K562 (cell line): ENCODE data around the gene CTNNA3. TPM values are rescaled to one million over a fixed set of nuclear protein-coding genes. Genes with fewer than 3 reads are reported as not detected.

Experiments
- ATAC-seq: fragments of 200-7000 bp; cut with Tn5 transposase; 3 replicates; pipeline ENCODE4 v1.9.1; 2020; ENCODE audit warnings: moderate library complexity
- BruUV-seq: library from RNA; stranded (reverse); fragments of 400-500 nt; replicated peaks from 2 replicates; lab custom pipeline; 2021; lab: Mats Ljungman, UMichigan
- CTCF ChIA-PET: fragments of 300-600 bp; formaldehyde crosslinking; extraction: SDS; loops from one replicate; lab custom pipeline; 2021; ENCODE audit warnings: low intra/inter-chr PET ratio; lab: Yijun Ruan, JAX
- POLR2A ChIA-PET: fragments of 300-600, 350-650 bp; sonication (Branson Sonifier 250); formaldehyde crosslinking; extraction: SDS; loops from one replicate; lab custom pipeline; 2021; ENCODE audit warnings: antibody characterized with exemption, inconsistent platforms; lab: Yijun Ruan, JAX
- DNase-seq, 4 experiments: peaks; one replicate each; pipeline versions ENCODE4 v3.0.0 to v3.0.0-alpha.2; 2011 to 2018; ENCODE audit warnings: low spot score in 3 of 4, mixed read lengths in 3 of 4; ENCODE audit errors: extremely low read depth in 1 of 4
- FAIRE-seq: peaks from 2 replicates; lab custom pipeline; 2011; peaks lifted over from hg19 to GRCh38; lab: Jason Lieb, UNC
- H2AFZ ChIP-seq: 2 replicates; pipeline ENCODE4 v1.6.0; 2011; ENCODE audit warnings: low read depth, low read length, control low read depth, inconsistent platforms
- H3K27ac ChIP-seq: fragments of 200-600 bp; 3 replicates; pipeline ENCODE4 v1.8.0; 2011; ENCODE audit warnings: low read depth, mild to moderate bottlenecking, control low read depth, inconsistent platforms, low read length, moderate library complexity, mixed read lengths; ENCODE audit errors: extremely low read depth
- H3K27me3 ChIP-seq, 2 experiments: fragments of 300-600 bp in 1 of 2; 2 replicates in 1 of 2; 3 replicates in 1 of 2; pipeline versions ENCODE4 v1.6.0 to v1.8.0; 2011; ENCODE audit warnings: inconsistent platforms in 2 of 2, low read length in 2 of 2, mild to moderate bottlenecking in 1 of 2, mixed read lengths in 1 of 2, moderate library complexity in 1 of 2; ENCODE audit not compliant: control insufficient read depth in 2 of 2, insufficient read depth in 2 of 2
- H3K36me3 ChIP-seq: fragments of 300-600 bp; 3 replicates; pipeline ENCODE4 v1.8.0; 2011; ENCODE audit warnings: mild to moderate bottlenecking, low read length, inconsistent platforms; ENCODE audit not compliant: control insufficient read depth, insufficient read depth
- H3K4me1 ChIP-seq, 2 experiments: fragments of 200-600 bp in 1 of 2; replicated peaks in 1 of 2; 2 replicates in 1 of 2; 3 replicates in 1 of 2; pipeline versions ENCODE4 v1.5.1 to v1.8.0; 2011; ENCODE audit warnings: inconsistent platforms in 2 of 2, low read length in 2 of 2, mild to moderate bottlenecking in 1 of 2, mixed read lengths in 1 of 2, moderate library complexity in 1 of 2; ENCODE audit not compliant: control insufficient read depth in 2 of 2, insufficient read depth in 2 of 2
- H3K4me2 ChIP-seq: 2 replicates; pipeline ENCODE4 v1.6.1; 2011; ENCODE audit warnings: low read length, control low read depth, inconsistent platforms, mixed read lengths; ENCODE audit not compliant: insufficient read depth
- H3K4me3 ChIP-seq: fragments of 200-600 bp; sonication (generic), shearing (Covaris generic); 2 replicates; pipeline ENCODE4 v1.5.1; 2016; ENCODE audit warnings: control low read depth, inconsistent platforms
- H3K79me2 ChIP-seq: fragments of 200-600 bp; 3 replicates; pipeline ENCODE4 v1.8.0; 2011; ENCODE audit warnings: low read length, inconsistent platforms; ENCODE audit not compliant: control insufficient read depth, insufficient read depth
- H3K9ac ChIP-seq, 2 experiments: 2 replicates each; pipeline versions ENCODE4 v1.6.0 to v1.6.1; 2011; ENCODE audit warnings: low read depth in 2 of 2, low read length in 2 of 2, control low read depth in 1 of 2, inconsistent platforms in 1 of 2, mild to moderate bottlenecking in 1 of 2, mixed read lengths in 1 of 2; ENCODE audit not compliant: insufficient read depth in 1 of 2
- H3K9me1 ChIP-seq: one replicate; pipeline ENCODE4 v1.6.0; 2011; ENCODE audit warnings: inconsistent platforms, mild to moderate bottlenecking, low read length, moderate library complexity; ENCODE audit not compliant: control insufficient read depth, insufficient read depth
- H3K9me3 ChIP-seq: replicated peaks from 2 replicates; pipeline ENCODE4 v1.5.1; 2011; ENCODE audit warnings: low read depth, low read length, inconsistent platforms; ENCODE audit not compliant: control insufficient read depth, insufficient read depth
- H4K20me1 ChIP-seq: replicated peaks from 2 replicates; pipeline ENCODE4 v1.6.1; 2011; ENCODE audit warnings: low read length, inconsistent platforms, mixed read lengths; ENCODE audit not compliant: control insufficient read depth, insufficient read depth
- ARID2 ChIP-seq: fragments of 450-650 bp; IDR thresholded peaks from 2 replicates; pipeline ENCODE4 v1.6.1; 2017; ENCODE audit warnings: antibody characterized with exemption, mild to moderate bottlenecking
- BRD9 ChIP-seq: fragments of 450-650 bp; IDR thresholded peaks from 2 replicates; pipeline ENCODE4 v1.6.1; 2018; ENCODE audit warnings: low read depth; ENCODE audit not compliant: partially characterized antibody
- CBX8 ChIP-seq: fragments of 200-600 bp; sonication (generic); IDR thresholded peaks from 2 replicates; pipeline ENCODE4 v1.6.1; 2012; ENCODE audit warnings: borderline replicate concordance, mixed run types, low read depth, mild to moderate bottlenecking, moderate library complexity, mixed read lengths, low read length, control low read depth, inconsistent platforms; ENCODE audit not compliant: poor library complexity, severe bottlenecking; ENCODE audit errors: extremely low read depth
- CCAR2 ChIP-seq: fragments of 200-400 bp; formaldehyde crosslinking; IDR thresholded peaks from 2 replicates; pipeline ENCODE4 v1.6.1; 2017; ENCODE audit warnings: mild to moderate bottlenecking, low read depth, low read length
- ETV6 ChIP-seq, 3 experiments: fragments of 150-350 bp in 1 of 3; sonication (generic) in 1 of 3; formaldehyde crosslinking in 1 of 3; IDR thresholded peaks; 2 replicates each; pipeline versions ENCODE4 v1.6.1 to v1.8.0; 2014 to 2022; ENCODE audit warnings: borderline replicate concordance in 2 of 3, low read depth in 2 of 3, antibody characterized with exemption in 1 of 3, low read length in 1 of 3, mild to moderate bottlenecking in 1 of 3, missing genetic modification reagents in 1 of 3
- FOS ChIP-seq: IDR thresholded peaks from 3 replicates; pipeline ENCODE4 v1.6.1; 2011; ENCODE audit not compliant: insufficient read length; ENCODE audit errors: extremely low read depth
- MXI1 ChIP-seq: IDR thresholded peaks from 2 replicates; pipeline ENCODE4 v1.6.1; 2011; ENCODE audit warnings: low read depth, mild to moderate bottlenecking, improper control_type of control experiment, low read length
- PHF20 ChIP-seq: fragments of 450-650 bp; IDR thresholded peaks from 2 replicates; pipeline ENCODE4 v1.6.1; 2018; ENCODE audit not compliant: partially characterized antibody
- RBM22 ChIP-seq: fragments of 200-400 bp; formaldehyde crosslinking; IDR thresholded peaks from 2 replicates; pipeline ENCODE4 v1.6.1; 2018; ENCODE audit warnings: low read length, low read depth; ENCODE audit not compliant: poor library complexity, severe bottlenecking
- SMAD3 ChIP-seq: fragments of 450-650 bp; formaldehyde crosslinking; conservative IDR thresholded peaks from 2 replicates; pipeline ENCODE4 v1.4.0; 2020; ENCODE audit warnings: mild to moderate bottlenecking
- ZNF134 ChIP-seq: fragments of 250-450 bp; sonication (Bioruptor Pico); conservative IDR thresholded peaks from 2 replicates; pipeline ENCODE4 v1.4.0; 2020
- ZNF184 ChIP-seq: sonication (generic); formaldehyde crosslinking; IDR thresholded peaks from 2 replicates; pipeline ENCODE4 v1.5.0; 2020; ENCODE audit warnings: missing genetic modification reagents
- ZNF384 ChIP-seq: IDR thresholded peaks from 2 replicates; pipeline ENCODE4 v1.6.1; 2012; ENCODE audit warnings: low read depth, low read length, improper control_type of control experiment
- ZNF444 ChIP-seq: fragments of 250-450 bp; sonication (Bioruptor Pico); IDR thresholded peaks from 2 replicates; pipeline ENCODE4 v1.4.0; 2020; ENCODE audit warnings: mild to moderate bottlenecking, moderate library complexity
- WGBS: fragments of 100-300 bp; shearing (Covaris generic); methylation state at CpG from one replicate; pipeline ENCODE4 v1.1.6; 2016; ENCODE audit warnings: low coverage, mixed read lengths; ENCODE audit not compliant: insufficient coverage; ENCODE audit errors: missing lambda C conversion rate; 5-methylcytosine and 5-hydroxymethylcytosine counted together
- in situ Hi-C: fragments of 300-500 bp; cut with MboI; formaldehyde crosslinking; loops from 4 replicates; pipeline ENCODE4 v1.15.0; 2018; ENCODE audit warnings: inconsistent platforms, mixed read lengths
- intact Hi-C: fragments of 100-400 bp; cut with micrococcal nuclease; formaldehyde crosslinking; loops from 2 replicates; pipeline ENCODE4 v1.14.2; 2022
- polyA plus RNA-seq, 8 experiments: library from polyadenylated mRNA; depleted of rRNA in 4 of 8; stranded (reverse) in 5 of 8; unstranded in 3 of 8; fragments of >200 nt; fragmentation: Nextera tagmentation in 2 of 8; fragmentation: Illumina TruSeq in 1 of 8; extraction: Ambion mirVana in 2 of 8; extraction: Trizol in 1 of 8; gene quantifications; 2 replicates each; pipeline versions ENCODE4 v1.2.1 to v1.2.3, GENCODE V29; 2011 to 2014; ENCODE audit warnings: inconsistent platforms in 1 of 8, missing spikeins in 1 of 8
- total RNA-seq, 7 experiments: library from RNA; depleted of rRNA in 6 of 7; stranded (reverse); fragments of >200 nt in 6 of 7; fragmentation: Illumina TruSeq in 2 of 7; extraction: Trizol in 2 of 7; gene quantifications; 2 replicates each; pipeline versions ENCODE4 v1.2.1 to v1.2.3, GENCODE V29; 2011 to 2021; ENCODE audit warnings: low replicate concordance in 1 of 7
- TF ChIP-seq, protein P1 (sequence below): fragments of 450-650 bp; formaldehyde crosslinking; IDR thresholded peaks from 2 replicates; pipeline ENCODE4 v1.4.0; 2020; ENCODE audit warnings: mild to moderate bottlenecking, moderate library complexity
- TF ChIP-seq, protein P2 (sequence below): fragments of 250-450 bp; sonication (Bioruptor Pico); IDR thresholded peaks from 2 replicates; pipeline ENCODE4 v1.4.0; 2020

The CTNNA3 gene
- total and polyA plus RNA-seq, 9 of the 15 experiments (the other 6 are each of a cell fraction or from before 2014, with no cell fraction given): 0.04 TPM; not detected in 8

DNA sequence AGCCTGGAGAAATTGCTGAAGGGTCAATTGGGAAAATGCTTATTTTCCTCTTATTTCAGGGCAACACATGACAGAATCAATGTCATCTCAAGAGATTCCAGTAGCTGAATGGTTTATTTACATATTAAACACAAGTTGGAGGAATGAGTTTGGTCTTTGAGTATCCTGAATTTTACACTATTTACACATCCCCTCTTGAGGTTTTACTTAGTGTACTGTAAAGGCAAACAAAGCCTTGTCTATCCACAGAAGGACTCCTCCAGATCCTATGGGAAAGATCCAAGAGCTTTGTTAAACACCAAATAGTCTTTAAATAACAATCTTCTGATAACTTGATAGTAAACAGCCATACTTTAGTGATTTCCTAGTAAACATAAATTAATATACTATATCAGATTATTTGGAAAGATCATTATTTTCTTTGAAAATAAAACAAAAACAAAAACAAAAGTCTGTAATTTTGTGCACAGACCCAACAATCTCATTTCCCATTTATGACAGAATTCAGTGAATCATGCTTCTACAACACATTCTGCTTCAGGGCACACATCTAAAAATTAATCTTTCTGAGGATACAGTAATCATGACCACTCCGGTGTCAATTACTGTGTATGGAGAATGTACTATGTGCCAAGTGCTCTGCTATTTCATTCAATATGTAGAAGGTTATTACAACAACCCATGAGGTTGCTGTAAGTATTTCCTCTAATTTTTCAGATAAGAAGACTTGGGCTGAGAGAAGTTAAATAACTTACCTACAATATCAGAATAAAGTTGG lies 1345.2 kb downstream of the CTNNA3 start:
- Histone ChIP-seq H3K4me1 (no peaks in the 10 kb centered on the region), H2AFZ (no peak overlapping the region), H3K27me3 (no peaks in the 10 kb centered on the region), H3K27ac (no peak overlapping the region), H3K4me3 (no peak overlapping the region), H3K9ac (no peak overlapping the region), H3K9me1 (no peaks in the 10 kb centered on the region), H3K79me2 (no peaks in the 10 kb centered on the region), H3K36me3 (no peaks in the 10 kb centered on the region), H4K20me1 (no peaks in the 10 kb centered on the region), H3K9me3 (no peaks in the 10 kb centered on the region), H3K4me2 (no peak overlapping the region)
- ATAC-seq (no peak), DNase-seq (no peak), FAIRE-seq (no peak)
- TF ChIP-seq CBX8: no peak
- TF ChIP-seq PHF20: no peak
- TF ChIP-seq ETV6 (IDR thresholded peaks at IDR 0.05; ENCODE audit: borderline replicate concordance in 1 of 2, low read depth in 2 of 2, low read length in 1 of 2): no peak
- TF ChIP-seq ETV6 (CRISPR knock-in tag; IDR thresholded peaks at IDR 0.05; ENCODE audit: borderline replicate concordance): no peak
- no peak for TF ChIP-seq ZNF184 (CRISPR knock-in tag)
- no peak for TF ChIP-seq ZNF444
- TF ChIP-seq, protein P1, sequence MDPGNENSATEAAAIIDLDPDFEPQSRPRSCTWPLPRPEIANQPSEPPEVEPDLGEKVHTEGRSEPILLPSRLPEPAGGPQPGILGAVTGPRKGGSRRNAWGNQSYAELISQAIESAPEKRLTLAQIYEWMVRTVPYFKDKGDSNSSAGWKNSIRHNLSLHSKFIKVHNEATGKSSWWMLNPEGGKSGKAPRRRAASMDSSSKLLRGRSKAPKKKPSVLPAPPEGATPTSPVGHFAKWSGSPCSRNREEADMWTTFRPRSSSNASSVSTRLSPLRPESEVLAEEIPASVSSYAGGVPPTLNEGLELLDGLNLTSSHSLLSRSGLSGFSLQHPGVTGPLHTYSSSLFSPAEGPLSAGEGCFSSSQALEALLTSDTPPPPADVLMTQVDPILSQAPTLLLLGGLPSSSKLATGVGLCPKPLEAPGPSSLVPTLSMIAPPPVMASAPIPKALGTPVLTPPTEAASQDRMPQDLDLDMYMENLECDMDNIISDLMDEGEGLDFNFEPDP (CRISPR knock-in tag): no peak
- TF ChIP-seq ARID2: no peak
- no peak for TF ChIP-seq SMAD3 (CRISPR knock-in tag)
- TF ChIP-seq, protein P2, sequence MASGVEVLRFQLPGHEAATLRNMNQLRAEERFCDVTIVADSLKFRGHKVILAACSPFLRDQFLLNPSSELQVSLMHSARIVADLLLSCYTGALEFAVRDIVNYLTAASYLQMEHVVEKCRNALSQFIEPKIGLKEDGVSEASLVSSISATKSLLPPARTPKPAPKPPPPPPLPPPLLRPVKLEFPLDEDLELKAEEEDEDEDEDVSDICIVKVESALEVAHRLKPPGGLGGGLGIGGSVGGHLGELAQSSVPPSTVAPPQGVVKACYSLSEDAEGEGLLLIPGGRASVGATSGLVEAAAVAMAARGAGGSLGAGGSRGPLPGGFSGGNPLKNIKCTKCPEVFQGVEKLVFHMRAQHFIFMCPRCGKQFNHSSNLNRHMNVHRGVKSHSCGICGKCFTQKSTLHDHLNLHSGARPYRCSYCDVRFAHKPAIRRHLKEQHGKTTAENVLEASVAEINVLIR (CRISPR knock-in tag): no peak
- no peak for TF ChIP-seq BRD9
- no peak for TF ChIP-seq MXI1
- no peak for TF ChIP-seq RBM22
- TF ChIP-seq FOS: no peak
- no peak for TF ChIP-seq ZNF384
- no peak for TF ChIP-seq CCAR2
- no peak for TF ChIP-seq ZNF134 (CRISPR knock-in tag)
- CTCF ChIA-PET: no interaction called here
- POLR2A ChIA-PET: no interaction called here
- intact Hi-C loops: no loop called here
- no TSS peak for BruUV-seq
- 0% methylated on average over 1 of the region's 1 CpG for WGBS
- in situ Hi-C loops: no loop called here
